Aorta (tissue), 5 donors: ENCODE results near the gene CCDC85C. TPM values are rescaled to one million over a fixed set of nuclear protein-coding genes. Genes with fewer than 3 reads are reported as not detected.

Source experiments
- ATAC-seq: fragments of 200-7000 bp; cut with Tn5 transposase; one replicate; pipeline ENCODE4 v1.9.1; 2022; ENCODE audit warnings: moderate library complexity; ENCODE audit not compliant: low FRiP score
- DNase-seq, 2 donors: peaks; one replicate each; pipeline ENCODE4 v3.0.0-alpha.2; 2020
- H3K27ac ChIP-seq, 2 donors: one replicate each; pipeline ENCODE4 v1.5.1; 2013; ENCODE audit warnings: low read length in 2 of 2, mild to moderate bottlenecking in 2 of 2, moderate library complexity in 2 of 2, control low read depth in 1 of 2, inconsistent platforms in 1 of 2, low read depth in 1 of 2
- H3K27me3 ChIP-seq, 2 donors: one replicate each; pipeline ENCODE4 v1.6.1; 2013; ENCODE audit warnings: control low read depth in 1 of 2, low read length in 1 of 2, mild to moderate bottlenecking in 1 of 2, moderate library complexity in 1 of 2; ENCODE audit not compliant: insufficient read depth in 2 of 2, control insufficient read depth in 1 of 2
- H3K36me3 ChIP-seq, 2 donors: one replicate each; pipeline ENCODE4 v1.6.1; 2013; ENCODE audit warnings: control low read depth in 1 of 2, low read length in 1 of 2, mild to moderate bottlenecking in 1 of 2; ENCODE audit not compliant: insufficient read depth in 2 of 2, control insufficient read depth in 1 of 2
- H3K4me1 ChIP-seq, 2 donors: one replicate each; pipeline ENCODE4 v1.6.1; 2013; ENCODE audit warnings: low read length in 2 of 2, control low read depth in 1 of 2, mild to moderate bottlenecking in 1 of 2, moderate library complexity in 1 of 2; ENCODE audit not compliant: insufficient read depth in 2 of 2, control insufficient read depth in 1 of 2
- H3K4me3 ChIP-seq, 2 donors: one replicate each; pipeline ENCODE4 v1.5.1; 2013; ENCODE audit warnings: low read length in 2 of 2, control low read depth in 1 of 2, mild to moderate bottlenecking in 1 of 2
- H3K9me3 ChIP-seq: one replicate; pipeline ENCODE4 v1.6.1; 2013; ENCODE audit warnings: mild to moderate bottlenecking, low read length; ENCODE audit not compliant: control insufficient read depth
- WGBS, 2 donors: extraction: QIAGEN DNeasy Blood & Tissue Kit; methylation state at CpG; one replicate each; pipeline ENCODE4 v1.1.7; 2013; 5-methylcytosine and 5-hydroxymethylcytosine counted together
- intact Hi-C, 2 donors: fragments of 100-400 bp; cut with DNase I; formaldehyde crosslinking; loops; one replicate each; pipeline versions ENCODE4 v1.14.2 to v1.15.0; 2022
- polyA plus RNA-seq, 2 donors: library from polyadenylated mRNA; stranded (reverse); fragments of 200-250 nt; gene quantifications; one replicate each; pipeline ENCODE4 v1.2.3, GENCODE V29; 2013
- total RNA-seq, 2 donors: library from RNA; stranded (reverse); fragmentation: NEBNext Ultra II Directional; extraction: Animal tissue kit (Norgen Biotek cat#: 25700); gene quantifications; one replicate each; pipeline ENCODE4 v1.2.1, GENCODE V29; 2021
- donor health status: healthy with polysubstance abuse.
- donor health status: Bipolar disorder and iron deficiency.
- donor health status: DM: no; HTN: no; CAD: no.
- donor health status: DM: no; HTN: no; CAD: no.
- donor health status: DM: yes; HTN: yes; CAD: no.

The CCDC85C gene
- total and polyA plus RNA-seq, 4 donors: 1.2 to 8.1 (median 7.0) TPM

- intact Hi-C loops: loop anchor here in 1 of 2 donors (5.0 kb wide), 1 partner anchor 41 kb away; no protein-coding TSS in a partner anchor
- Histone ChIP-seq H3K9me3 (no peaks in the 10 kb centered on the region), H3K27me3 (no peaks in the 10 kb centered on the region), H3K4me3 (no peak overlapping the region), H3K27ac (no peak overlapping the region), H3K4me1 (no peaks in the 10 kb centered on the region), H3K36me3 (no peaks in the 10 kb centered on the region)
- DNase-seq: no peak
- ATAC-seq: no peak
- 95 to 96% methylated on average over 20 of the region's 20 CpGs for WGBS, 2 donors
These were observed 37.3 kb downstream of the CCDC85C start for GRCh38 chr14:99566390-99567354.

GRCh38 chr14:99566009-99566389 is 38.0 kb downstream of the CCDC85C start:
- Histone ChIP-seq H3K27ac (no peak overlapping the region), H3K4me1 (no peaks in the 10 kb centered on the region), H3K27me3 (no peaks in the 10 kb centered on the region), H3K9me3 (no peaks in the 10 kb centered on the region), H3K36me3 (no peaks in the 10 kb centered on the region), H3K4me3 (no peak overlapping the region)
- ATAC-seq (no peak), DNase-seq (no peak)
- intact Hi-C loops: loop anchor here in 1 of 2 donors (5.0 kb wide), 1 partner anchor 41 kb away; no protein-coding TSS in a partner anchor
- 48 to 49% methylated on average over 7 of the region's 7 CpGs for WGBS, 2 donors

DNA sequence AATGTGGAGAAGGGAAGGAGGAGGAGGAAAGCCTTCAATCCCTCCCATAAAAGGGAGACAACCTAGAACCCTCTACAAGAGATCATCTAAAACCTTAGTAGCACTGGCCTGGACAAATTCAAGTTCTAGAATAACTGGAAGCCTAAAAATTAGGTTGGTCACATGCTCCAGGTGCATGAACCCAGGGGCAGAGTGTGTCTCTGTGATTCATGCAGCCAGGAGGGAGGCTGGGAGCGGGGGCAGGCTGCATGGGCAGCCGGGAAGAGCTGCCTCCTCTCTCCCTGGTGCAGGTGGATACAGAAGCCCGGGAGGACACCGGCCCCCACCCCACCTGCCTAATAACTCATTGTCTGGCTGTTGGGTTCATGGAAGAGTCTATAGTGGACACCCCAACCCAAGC is 38.6 kb downstream of the CCDC85C start:
- no peaks in the 10 kb centered on the region for H3K9me3 ChIP-seq
- no peaks in the 10 kb centered on the region for H3K4me1 ChIP-seq
- no peak for DNase-seq
- ATAC-seq: no peak
- intact Hi-C loops: loop anchor here in 1 of 2 donors (5.0 kb wide), 1 partner anchor 42 kb away; no protein-coding TSS in a partner anchor
- H3K36me3 ChIP-seq: no peaks in the 10 kb centered on the region
- H3K27ac ChIP-seq: no peak overlapping the region
- no peak overlapping the region for H3K4me3 ChIP-seq
- WGBS, 2 donors: 94 to 99% methylated on average over 4 of the region's 4 CpGs
- no peaks in the 10 kb centered on the region for H3K27me3 ChIP-seq

DNA sequence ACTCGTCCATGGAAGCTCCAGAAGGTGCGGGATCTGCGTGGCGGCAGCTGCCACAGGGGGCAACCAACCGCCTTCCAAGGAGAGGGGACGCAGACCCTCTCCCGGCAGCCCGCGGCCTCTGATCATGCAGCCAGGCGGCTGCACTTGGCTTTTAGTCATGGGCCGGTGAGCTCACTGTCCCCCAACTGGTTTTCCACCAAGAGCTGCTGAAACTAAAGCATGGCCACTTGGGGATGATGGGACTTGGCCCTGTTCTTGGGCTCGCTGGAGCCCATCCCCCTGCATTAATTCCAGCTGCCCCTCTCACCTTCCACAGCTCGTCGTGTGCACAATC is 39.1 kb downstream of the CCDC85C start:
- Histone ChIP-seq H3K27me3 (no peaks in the 10 kb centered on the region), H3K9me3 (no peaks in the 10 kb centered on the region), H3K4me1 (no peaks in the 10 kb centered on the region), H3K36me3 (no peaks in the 10 kb centered on the region), H3K4me3 (no peak overlapping the region), H3K27ac (no peak overlapping the region)
- WGBS, 2 donors: 63% methylated on average over 14 of the region's 14 CpGs
- ATAC-seq: no peak
- intact Hi-C loops: loop anchor here (5.0 kb wide), 2 partner anchors 42 to 62 kb away; no protein-coding TSS in a partner anchor
- DNase-seq: no peak

DNA sequence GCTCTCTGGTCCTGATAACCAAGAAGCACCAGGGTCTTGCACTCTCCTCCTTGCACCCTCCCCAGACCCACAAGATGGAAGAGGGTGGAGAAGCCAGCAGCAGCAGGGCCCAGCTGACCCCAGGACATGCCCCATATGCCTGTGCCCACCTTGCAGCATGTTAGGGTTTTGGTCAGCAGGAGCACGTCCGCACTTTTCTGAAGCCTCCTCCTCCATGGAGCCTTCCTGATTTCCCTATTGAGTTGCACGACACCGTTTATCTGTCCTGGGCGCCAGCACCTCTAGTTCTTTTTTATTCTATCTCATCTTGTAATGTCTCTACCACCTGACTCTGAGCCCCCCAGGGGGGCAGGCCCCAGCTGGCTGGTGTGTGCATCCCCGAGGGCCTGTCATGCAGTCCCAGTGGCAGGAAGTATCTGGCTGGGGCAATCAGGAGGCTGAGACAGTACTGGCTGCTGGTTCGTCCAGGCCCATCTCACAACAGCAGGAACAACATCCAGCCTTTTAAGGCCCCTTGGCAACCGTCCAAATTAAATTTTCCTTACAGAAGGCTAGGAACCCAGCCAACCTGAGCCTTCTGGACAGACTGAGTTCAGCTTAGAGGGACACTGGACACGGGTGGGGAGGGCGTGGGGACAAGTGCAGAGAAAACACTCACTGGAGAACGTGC is 39.6 kb downstream of the CCDC85C start:
- H3K4me3 ChIP-seq: no peak overlapping the region
- 44% methylated on average over 11 of the region's 11 CpGs for WGBS, 2 donors
- no peak for DNase-seq
- peak; percentile 53 for ATAC-seq
- H3K9me3 ChIP-seq: no peaks in the 10 kb centered on the region
- intact Hi-C loops: loop anchor here (5.0 kb wide), 1 partner anchor 63 kb away; no protein-coding TSS in a partner anchor
- H3K36me3 ChIP-seq: no peaks in the 10 kb centered on the region
- no peaks in the 10 kb centered on the region for H3K27me3 ChIP-seq
- H3K27ac ChIP-seq: no peak overlapping the region
- H3K4me1 ChIP-seq: no peaks in the 10 kb centered on the region

- 60 to 71% methylated on average over 6 of the region's 6 CpGs for WGBS, 2 donors
- ATAC-seq (no peak), DNase-seq (no peak)
- H3K4me1 ChIP-seq: no peaks in the 10 kb centered on the region
- no peaks in the 10 kb centered on the region for H3K27me3 ChIP-seq
- H3K27ac ChIP-seq: no peak overlapping the region
- no peaks in the 10 kb centered on the region for H3K36me3 ChIP-seq
- no peak overlapping the region for H3K4me3 ChIP-seq
- H3K9me3 ChIP-seq: no peaks in the 10 kb centered on the region
- intact Hi-C loops: loop anchor here (5.0 kb wide), 1 partner anchor 64 kb away; no protein-coding TSS in a partner anchor
These were observed 40.3 kb downstream of the CCDC85C start for GRCh38 chr14:99563749-99564129.

GRCh38 chr14:99562856-99563748 is 40.9 kb downstream of the CCDC85C start:
- peak; percentile 75 for ATAC-seq
- H3K27ac ChIP-seq: no peak overlapping the region
- intact Hi-C loops: loop anchor here (5.0 kb wide), 1 partner anchor 64 kb away; no protein-coding TSS in a partner anchor
- H3K4me3 ChIP-seq: no peak overlapping the region
- H3K9me3 ChIP-seq: no peaks in the 10 kb centered on the region
- no peaks in the 10 kb centered on the region for H3K4me1 ChIP-seq
- no peaks in the 10 kb centered on the region for H3K36me3 ChIP-seq
- 21 to 31% methylated on average over 23 of the region's 23 CpGs for WGBS, 2 donors
- peak; percentile 84 to 89 for DNase-seq
- H3K27me3 ChIP-seq: no peaks in the 10 kb centered on the region

- Histone ChIP-seq H3K36me3 (no peaks in the 10 kb centered on the region), H3K4me1 (no peaks in the 10 kb centered on the region), H3K27me3 (no peaks in the 10 kb centered on the region), H3K4me3 (no peak overlapping the region), H3K27ac (no peak overlapping the region), H3K9me3 (no peaks in the 10 kb centered on the region)
- 88 to 89% methylated on average over 10 of the region's 10 CpGs for WGBS, 2 donors
- no peak for DNase-seq
- ATAC-seq: no peak
- intact Hi-C loops: loop anchor here (5.0 kb wide), 1 partner anchor 65 kb away; no protein-coding TSS in a partner anchor
These were observed 42.1 kb downstream of the CCDC85C start for GRCh38 chr14:99561864-99562263.
